ENCODE data around the gene DNAAF2.

Gene DNAAF2

GRCh38 chr14:49582113-49582977 lies 52.7 kb downstream of the DNAAF2 start:
- FAIRE-seq, result no peak

GRCh38 chr14:49581209-49582112 lies 53.6 kb downstream of the DNAAF2 start:
- no peak for FAIRE-seq

GRCh38 chr14:49579841-49580240 lies 55.2 kb downstream of the DNAAF2 start:
- no peak for FAIRE-seq

- FAIRE-seq, result no peak
Observed at GRCh38 chr14:49578141-49578540, 56.9 kb downstream of the DNAAF2 start.
